NCI-H82 treated with DMSO at 0.1 percent for 48 hours (cell line): ENCODE measurements around the gene ADPRM.
"Not testable (repeated sequence)": the region's sequence is repeated elsewhere in the genome, so short reads cannot be mapped to it uniquely, and the experiment has no call there.

Source experiments
- DNase-seq: peaks from one replicate; lab custom pipeline; 2025; ENCODE audit not compliant: unreplicated experiment; lab: John Stamatoyannopoulos, UW

The ADPRM gene

DNA sequence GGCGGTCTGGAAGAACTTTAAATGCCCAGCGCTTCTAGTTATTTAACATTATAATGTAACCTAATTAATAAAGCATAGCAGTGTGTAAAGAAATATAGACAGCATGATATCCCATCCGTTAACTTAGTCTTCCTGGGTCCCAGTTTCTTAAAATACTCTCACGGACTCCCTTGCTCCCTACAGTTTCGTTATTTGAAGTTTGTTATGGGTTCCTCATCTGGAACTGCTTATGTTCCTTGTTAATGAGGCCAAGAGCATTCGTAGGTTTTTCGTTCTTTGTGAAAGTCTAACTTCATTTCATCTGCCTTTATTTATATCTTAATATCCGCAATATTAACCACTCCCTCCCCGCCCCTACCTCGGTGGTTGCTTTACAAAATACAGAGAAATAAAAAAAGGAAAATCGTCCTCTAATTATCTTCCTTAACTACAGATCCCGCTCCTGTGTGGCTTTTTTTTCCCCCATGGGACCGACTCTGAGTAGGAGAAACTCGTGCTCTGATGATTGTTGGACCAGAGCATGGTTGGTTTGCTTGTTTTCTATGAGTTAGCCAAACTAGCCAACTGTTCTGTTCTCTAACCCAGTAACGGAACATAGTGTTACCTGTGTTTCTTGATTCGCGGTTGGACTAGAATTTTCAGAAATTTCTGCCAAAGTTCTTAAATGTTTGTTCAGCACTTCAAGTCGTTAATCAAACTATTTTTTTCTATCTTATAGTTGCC is 863 bp downstream of the ADPRM start:
- no peak for DNase-seq

- no peak for DNase-seq
Measured at GRCh38 chr17:10699856-10700255, 2.5 kb downstream of the ADPRM start.

DNA sequence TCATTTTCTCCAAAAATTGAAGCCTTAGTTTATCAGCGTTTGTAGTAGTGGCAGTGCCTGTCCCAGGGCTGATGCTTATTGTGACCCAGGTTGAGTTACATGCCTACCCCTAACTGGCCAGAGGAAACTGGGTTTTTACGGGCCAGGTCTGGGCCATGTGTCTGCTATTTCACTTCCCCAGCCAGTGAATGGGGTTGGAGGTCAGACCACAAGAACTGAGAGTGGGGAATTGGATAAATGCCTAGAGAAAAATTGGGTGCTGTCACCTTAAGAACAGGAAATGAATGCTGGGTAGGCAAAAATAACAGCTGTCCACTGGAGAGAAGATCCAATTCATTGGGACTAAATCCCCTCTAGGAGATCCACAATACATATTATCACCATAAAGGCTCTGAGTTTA is 5.2 kb downstream of the ADPRM start:
- DNase-seq = peak; percentile 94

GRCh38 chr17:10705727-10706126 is 8.3 kb downstream of the ADPRM start:
- peak; percentile 95 for DNase-seq

DNA sequence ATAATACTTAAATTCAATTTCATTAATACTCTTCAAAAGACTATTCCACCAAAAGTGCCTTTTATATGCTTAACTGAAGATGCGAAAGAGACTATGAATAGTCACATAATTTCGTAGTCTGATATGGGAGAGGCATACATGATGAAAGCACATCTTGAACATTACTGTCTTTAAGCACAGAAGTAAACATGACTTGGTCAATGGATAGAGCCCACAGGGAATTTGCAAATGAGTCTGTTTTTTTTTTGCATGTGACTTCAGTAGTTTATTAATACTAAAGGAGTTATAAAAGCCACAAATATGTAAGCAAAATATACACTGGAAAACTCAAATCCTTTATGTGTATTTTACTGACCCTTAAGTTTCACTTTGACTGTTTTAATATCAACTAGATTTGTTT is 15.9 kb downstream of the ADPRM start:
- DNase-seq = no peak

- DNase-seq = no peak
Measured at GRCh38 chr17:10716218-10716617, 18.8 kb downstream of the ADPRM start.

- DNase-seq = no peak
Measured at GRCh38 chr17:10718547-10718946, 21.2 kb downstream of the ADPRM start.

GRCh38 chr17:10724546-10725195 is 27.3 kb downstream of the ADPRM start:
- DNase-seq = no peak

DNA sequence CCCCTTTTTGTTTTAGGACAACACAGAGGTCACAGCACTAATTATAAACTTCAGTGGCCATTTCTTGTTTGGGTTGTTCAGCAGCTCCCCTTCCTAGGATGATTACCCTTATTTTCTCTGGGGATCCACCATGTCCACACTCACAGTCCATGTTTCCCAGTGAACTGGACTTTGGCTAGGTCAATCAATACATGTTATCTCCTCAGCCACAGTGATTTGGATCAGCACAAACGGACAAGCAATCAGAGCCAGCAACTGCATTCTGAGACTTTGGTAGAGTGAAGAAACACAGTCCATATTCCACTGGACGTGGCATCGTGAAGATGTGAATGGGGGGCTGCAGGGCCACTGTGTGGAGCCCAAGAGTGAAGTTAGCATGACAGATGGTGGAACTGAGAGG is 27.9 kb downstream of the ADPRM start:
- DNase-seq = no peak

- no peak for DNase-seq
Measured at GRCh38 chr17:10726196-10726595, 28.8 kb downstream of the ADPRM start.

DNA sequence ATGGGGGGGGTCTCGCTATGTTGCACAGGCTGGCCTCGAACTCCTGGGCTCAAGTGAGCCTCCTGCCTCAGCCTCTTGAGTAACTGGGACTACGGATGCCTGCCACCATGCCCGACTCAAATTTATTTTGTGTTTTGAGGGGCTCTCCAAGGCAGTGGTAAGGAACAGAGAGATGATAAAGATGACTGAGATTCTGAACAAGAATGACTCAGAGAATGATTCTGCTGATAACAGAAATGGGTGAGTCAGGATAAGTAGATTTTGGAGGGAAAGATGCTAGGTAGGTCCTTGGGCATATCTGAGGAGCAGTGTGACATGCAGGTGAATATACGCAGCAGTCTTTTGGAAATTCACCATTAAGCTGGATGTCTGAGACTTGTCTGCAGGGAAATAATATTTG is 29.8 kb downstream of the ADPRM start:
- DNase-seq = no peak

- DNase-seq = no peak
Measured at GRCh38 chr17:10728331-10728892, 31.0 kb downstream of the ADPRM start.

- DNase-seq = no peak
Measured at GRCh38 chr17:10729334-10730193, 32.2 kb downstream of the ADPRM start, which contains the start of gene TMEM220. Gene TMEM220, minus strand, starts transcription at chr17:10730023. Its CDS starts 172 bp downstream, at chr17:10729851.

DNA sequence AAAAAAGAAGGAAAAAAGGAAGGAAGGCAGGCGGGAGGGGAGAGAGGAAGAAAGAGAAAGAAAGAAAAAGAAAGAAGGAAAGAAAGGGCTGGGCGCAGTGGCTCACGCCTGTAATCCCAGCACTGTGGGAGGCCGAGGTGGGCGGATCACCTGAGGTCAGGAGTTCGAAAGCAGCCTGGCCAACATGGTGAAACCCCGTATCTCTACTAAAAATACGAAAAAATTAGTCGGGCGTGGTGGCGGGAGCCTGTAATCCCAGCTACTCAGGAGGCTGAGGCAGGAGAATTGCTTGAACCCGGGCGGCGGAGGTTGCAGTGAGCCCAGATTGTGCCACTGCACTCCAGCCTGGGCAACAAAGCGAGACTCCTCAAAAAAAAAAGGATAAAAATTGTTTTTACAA is 32.9 kb downstream of the ADPRM start:
- not testable (repeated sequence) for DNase-seq

DNA sequence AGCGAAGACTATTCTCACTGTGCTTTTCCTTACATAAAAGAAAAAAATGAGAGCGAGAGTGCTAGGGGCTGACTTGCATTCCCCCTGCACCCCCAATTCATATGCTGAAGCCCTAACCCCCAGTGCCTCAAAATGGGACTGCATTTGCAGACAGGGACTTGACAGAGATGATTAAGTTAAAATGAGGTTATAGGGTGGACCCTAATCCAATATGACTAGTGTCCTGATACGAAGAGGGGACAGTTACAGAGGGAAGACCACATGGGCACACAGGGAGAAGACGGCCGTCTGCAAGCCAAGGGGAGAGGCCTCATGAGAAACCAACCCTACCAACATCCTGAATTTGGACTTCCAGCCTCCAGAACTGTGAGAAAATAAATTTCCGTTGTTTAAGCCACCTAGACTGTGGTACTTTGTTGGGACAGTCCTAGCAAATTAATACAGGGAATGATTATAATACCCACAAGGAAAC is 34.0 kb downstream of the ADPRM start:
- no peak for DNase-seq

DNA sequence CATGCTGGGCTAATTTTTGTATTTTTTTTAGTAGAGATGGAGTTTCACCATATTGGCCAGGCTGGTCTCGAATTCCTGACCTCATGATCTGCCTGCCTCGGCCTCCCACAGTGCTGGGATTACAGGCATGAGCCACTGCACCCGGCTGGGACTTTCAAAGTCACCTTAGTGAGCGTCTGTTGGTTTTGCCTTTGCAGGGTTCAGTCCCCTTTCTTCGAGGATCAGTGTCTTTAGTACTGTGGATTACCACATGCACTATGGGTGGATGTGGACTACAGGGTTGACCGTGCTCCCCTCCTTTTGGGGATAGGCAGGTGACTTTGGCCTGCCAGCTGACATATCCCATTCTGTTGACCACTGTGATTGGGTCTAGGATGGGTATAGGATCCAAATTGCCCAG is 34.7 kb downstream of the ADPRM start:
- DNase-seq = not testable (repeated sequence)

DNA sequence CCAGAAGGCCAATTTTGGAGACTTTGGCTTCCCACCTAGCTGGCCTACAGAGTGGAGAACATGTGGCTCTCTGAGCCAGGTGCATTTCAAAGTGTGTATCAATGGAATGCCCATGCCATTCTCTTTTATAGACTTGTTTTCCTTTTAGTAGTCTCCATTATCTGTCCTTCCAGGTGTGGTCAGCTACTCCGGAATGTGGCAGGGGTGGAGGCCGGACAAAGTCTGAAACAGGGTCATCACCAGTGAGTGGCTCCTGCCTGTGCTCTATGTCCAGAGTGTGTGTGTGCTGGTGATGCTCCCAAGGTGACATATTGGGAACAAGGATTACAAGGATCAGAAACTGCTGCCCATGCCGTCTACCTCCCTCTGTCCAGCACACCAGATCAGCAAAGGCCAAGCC is 36.3 kb downstream of the ADPRM start:
- no peak for DNase-seq

DNA sequence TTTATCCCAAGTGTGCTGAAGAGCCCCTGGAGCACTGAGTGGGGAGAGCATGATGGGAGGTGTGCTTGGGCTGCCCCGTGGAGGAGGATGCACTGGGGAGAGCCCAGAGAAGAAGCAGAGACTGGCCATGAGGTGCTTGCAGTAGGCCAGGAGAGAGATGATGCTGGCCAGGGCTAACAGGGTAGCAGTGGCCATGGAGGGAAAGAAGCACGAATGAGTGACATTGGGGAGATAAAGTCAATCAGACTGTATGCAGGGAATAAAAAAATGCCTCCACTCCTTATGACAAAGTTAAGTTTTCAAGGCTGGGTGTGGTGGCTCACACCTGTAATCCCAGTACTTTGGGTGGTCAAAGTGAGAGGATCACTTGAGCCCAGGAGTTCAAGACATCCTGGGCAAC is 37.9 kb downstream of the ADPRM start:
- DNase-seq = no peak

- DNase-seq = no peak
Measured at GRCh38 chr17:10735821-10736220, 38.4 kb downstream of the ADPRM start.

DNA sequence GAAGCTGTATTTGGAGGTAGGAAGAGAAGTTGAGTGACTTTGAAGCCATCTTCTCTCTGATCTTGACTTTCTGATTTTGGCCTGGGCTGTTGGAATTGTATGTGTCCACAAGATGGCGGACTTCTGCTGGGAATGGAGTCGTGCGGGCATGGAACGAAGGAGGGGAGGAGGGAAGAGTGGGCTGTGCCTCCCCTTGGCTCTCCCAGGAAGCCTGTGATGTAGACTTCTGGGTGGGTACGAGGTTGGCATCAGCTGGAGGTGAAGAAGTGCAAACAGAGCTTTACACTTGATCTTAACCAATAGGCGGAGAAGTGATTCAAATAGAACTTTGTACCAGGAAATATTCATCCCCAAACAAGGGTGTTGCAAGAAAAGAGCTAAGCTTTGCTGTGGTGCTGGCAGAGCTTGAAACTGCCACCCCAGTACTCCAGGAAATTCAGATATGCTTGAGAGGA is 39.8 kb downstream of the ADPRM start:
- peak; percentile 71 for DNase-seq

DNA sequence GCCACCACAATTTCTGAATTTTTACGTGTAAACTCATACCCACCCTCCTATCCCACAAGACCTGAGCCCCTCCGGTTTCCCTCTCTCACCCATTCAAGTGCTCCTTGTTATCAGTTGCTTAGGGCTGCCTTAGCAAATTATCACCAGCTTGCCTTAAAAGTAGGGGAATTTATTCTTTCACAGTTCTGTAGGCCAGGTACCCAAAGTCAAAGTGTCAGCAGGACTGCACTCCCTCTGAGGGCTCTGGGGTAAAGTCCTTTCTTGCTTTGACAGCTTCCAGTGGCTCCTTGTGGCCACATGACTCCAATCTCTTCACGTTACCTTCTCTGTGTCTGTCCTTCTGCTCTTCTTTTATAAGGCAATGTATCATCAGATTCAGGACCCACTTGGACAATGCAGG is 40.3 kb downstream of the ADPRM start:
- DNase-seq = no peak
